Ascending aorta (tissue), 2 donors: ENCODE data around the gene LGALS7. TPM values are rescaled to one million over a fixed set of nuclear protein-coding genes. Genes with fewer than 3 reads are reported as not detected.
"Not testable (repeated sequence)": the region's sequence is repeated elsewhere in the genome, so short reads cannot be mapped to it uniquely, and the experiment has no call there.

Experiments
- DNase-seq, 2 donors: peaks; one replicate each; pipeline ENCODE4 v3.0.0-alpha.2; 2019; ENCODE audit warnings: low spot score in 2 of 2
- H3K27ac ChIP-seq, 2 donors: fragments of 200-600 bp; sonication (generic); one replicate each; pipeline ENCODE4 v1.5.1; 2016 to 2017; ENCODE audit warnings: mild to moderate bottlenecking in 1 of 2
- H3K27me3 ChIP-seq: fragments of 200-600 bp; sonication (generic); one replicate; pipeline ENCODE4 v1.5.1; 2017
- H3K36me3 ChIP-seq, 2 donors: fragments of 200-600 bp; sonication (generic); one replicate each; pipeline ENCODE4 v1.5.1; 2016
- H3K4me1 ChIP-seq, 2 donors: fragments of 200-600 bp; sonication (generic); one replicate each; pipeline ENCODE4 v1.5.1; 2016 to 2017; ENCODE audit warnings: mild to moderate bottlenecking in 1 of 2
- H3K4me3 ChIP-seq, 2 donors: fragments of 200-600 bp; sonication (generic); one replicate each; pipeline ENCODE4 v1.5.1; 2016 to 2017; ENCODE audit warnings: mild to moderate bottlenecking in 1 of 2
- H3K9me3 ChIP-seq, 2 donors: fragments of 200-600 bp; sonication (generic); one replicate each; pipeline ENCODE4 v1.5.1; 2016
- intact Hi-C: fragments of 100-400 bp; cut with DNase I; formaldehyde crosslinking; loops from one replicate; pipeline ENCODE4 v1.15.1; 2023
- total RNA-seq: library from RNA; depleted of rRNA; stranded (reverse); fragments of >200 nt; gene quantifications from one replicate; pipeline ENCODE4 v1.1.0, GENCODE V29; 2016
- TF ChIP-seq, protein P1 (sequence below), 3 experiments: fragments of 200-600 bp in 2 of 3; fragments of 450-650 bp in 1 of 3; sonication (generic) in 2 of 3; IDR thresholded peaks; one replicate each; pipeline ENCODE4 v1.5.1; 2016 to 2019; ENCODE audit warnings: antibody characterized with exemption in 3 of 3, mild to moderate bottlenecking in 1 of 3, moderate library complexity in 1 of 3

Gene LGALS7
- total RNA-seq, 1 donor from 2014 or later, result not detected

DNA sequence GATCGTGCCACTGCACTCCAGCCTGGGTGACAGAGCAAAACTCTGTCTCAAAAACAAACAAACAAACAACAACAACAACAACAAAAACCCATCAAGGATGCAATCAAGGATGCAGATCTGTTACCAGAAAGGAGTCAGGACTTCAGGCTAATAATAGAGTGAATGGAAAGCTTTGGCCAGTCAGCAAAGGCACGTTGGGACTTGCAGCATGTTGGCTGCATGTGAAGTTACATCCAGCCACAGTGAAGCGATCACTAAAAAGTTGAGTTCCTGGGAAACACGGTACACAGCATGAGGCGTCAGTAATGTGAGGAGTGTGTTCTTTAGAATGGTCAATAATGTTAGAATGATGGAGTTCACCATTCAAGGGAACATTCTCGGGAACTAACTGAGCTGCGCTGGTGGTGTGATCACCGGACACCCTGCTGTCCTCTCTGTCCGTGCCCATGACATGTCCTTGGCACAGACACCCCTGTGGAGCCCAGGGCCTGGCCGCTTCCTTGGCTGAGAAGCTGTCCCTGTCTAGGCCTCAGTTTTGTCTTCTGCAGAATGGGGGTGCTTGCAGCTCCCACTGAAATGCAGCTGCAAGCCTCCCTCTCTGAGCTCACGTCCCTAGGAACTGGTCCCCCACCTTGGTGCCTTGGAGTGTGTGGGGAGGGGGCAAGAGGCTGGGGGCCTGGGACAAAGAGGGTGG is 13.4 kb upstream of the LGALS7 start:
- no peak overlapping the region for H3K27ac ChIP-seq
- no peak overlapping the region for H3K4me3 ChIP-seq
- DNase-seq, result no peak
- H3K36me3 ChIP-seq, result no peaks in the 10 kb centered on the region
- no peaks in the 10 kb centered on the region for H3K9me3 ChIP-seq
- TF ChIP-seq, protein P1, sequence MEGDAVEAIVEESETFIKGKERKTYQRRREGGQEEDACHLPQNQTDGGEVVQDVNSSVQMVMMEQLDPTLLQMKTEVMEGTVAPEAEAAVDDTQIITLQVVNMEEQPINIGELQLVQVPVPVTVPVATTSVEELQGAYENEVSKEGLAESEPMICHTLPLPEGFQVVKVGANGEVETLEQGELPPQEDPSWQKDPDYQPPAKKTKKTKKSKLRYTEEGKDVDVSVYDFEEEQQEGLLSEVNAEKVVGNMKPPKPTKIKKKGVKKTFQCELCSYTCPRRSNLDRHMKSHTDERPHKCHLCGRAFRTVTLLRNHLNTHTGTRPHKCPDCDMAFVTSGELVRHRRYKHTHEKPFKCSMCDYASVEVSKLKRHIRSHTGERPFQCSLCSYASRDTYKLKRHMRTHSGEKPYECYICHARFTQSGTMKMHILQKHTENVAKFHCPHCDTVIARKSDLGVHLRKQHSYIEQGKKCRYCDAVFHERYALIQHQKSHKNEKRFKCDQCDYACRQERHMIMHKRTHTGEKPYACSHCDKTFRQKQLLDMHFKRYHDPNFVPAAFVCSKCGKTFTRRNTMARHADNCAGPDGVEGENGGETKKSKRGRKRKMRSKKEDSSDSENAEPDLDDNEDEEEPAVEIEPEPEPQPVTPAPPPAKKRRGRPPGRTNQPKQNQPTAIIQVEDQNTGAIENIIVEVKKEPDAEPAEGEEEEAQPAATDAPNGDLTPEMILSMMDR (IDR thresholded peaks at IDR 0.05), result no peak
- H3K4me1 ChIP-seq, result no peaks in the 10 kb centered on the region
- intact Hi-C loops, result no loop called here
- no peaks in the 10 kb centered on the region for H3K27me3 ChIP-seq

GRCh38 chr19:38786061-38786460 is 12.7 kb upstream of the LGALS7 start:
- H3K36me3 ChIP-seq, H3K9me3 ChIP-seq, DNase-seq, H3K27ac ChIP-seq, H3K4me3 ChIP-seq, intact Hi-C loops, H3K27me3 ChIP-seq, H3K4me1 ChIP-seq: not testable (repeated sequence)

DNA sequence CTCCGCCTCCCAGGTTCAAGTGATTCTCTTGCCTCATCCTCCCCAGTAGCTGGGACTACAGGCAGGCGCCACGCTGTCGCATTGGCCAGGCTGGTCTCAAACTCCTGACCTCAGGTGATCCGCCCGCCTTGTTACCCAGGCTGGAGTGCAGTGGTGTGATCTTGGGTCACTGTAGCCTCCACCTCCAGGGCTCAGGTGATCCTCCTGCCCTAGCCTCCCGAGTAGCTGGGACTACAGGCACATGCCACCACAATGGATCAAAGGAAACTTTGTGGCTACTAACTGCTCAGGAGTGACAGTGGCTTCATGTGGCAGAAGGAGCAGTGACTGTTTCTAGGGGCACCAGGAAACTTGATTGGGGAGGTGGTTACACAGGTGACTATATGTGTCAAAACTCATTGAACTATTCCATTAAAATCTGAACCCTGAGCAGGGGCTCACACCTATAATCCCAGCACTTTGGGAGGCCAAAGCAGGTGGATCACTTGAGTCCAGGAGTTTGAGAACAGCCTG is 11.9 kb upstream of the LGALS7 start:
- intact Hi-C loops, result no loop called here
- no peak for DNase-seq
- H3K27me3 ChIP-seq, result no peaks in the 10 kb centered on the region
- no peaks in the 10 kb centered on the region for H3K36me3 ChIP-seq
- H3K27ac ChIP-seq, result no peak overlapping the region
- TF ChIP-seq, protein P1 (IDR thresholded peaks at IDR 0.05), result no peak
- H3K9me3 ChIP-seq, result no peaks in the 10 kb centered on the region
- H3K4me1 ChIP-seq, result no peaks in the 10 kb centered on the region
- H3K4me3 ChIP-seq, result no peak overlapping the region

- no peak for DNase-seq
- H3K27ac ChIP-seq, result no peak overlapping the region
- no peaks in the 10 kb centered on the region for H3K9me3 ChIP-seq
Observed at GRCh38 chr19:38784224-38784623, 10.9 kb upstream of the LGALS7 start.

DNA sequence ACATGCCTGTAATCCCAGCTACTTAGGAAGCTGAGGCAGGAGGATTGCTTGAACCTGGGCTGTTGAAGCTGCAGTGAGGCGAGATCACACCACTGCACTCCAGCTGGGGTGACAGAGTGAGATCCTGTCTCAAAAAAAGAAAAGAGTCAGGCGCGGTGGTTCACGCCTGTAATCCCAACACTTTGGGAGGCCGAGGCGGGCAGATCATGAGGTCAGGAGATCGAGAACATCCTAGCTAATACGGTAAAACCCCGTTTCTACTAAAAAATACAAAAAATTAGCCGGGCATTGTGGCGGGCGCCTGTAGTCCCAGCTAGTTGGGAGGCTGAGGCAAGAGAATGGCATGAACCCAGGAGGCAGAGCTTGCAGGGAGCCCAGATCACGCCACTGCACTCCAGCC is 8.9 kb upstream of the LGALS7 start:
- H3K27ac ChIP-seq, H3K4me3 ChIP-seq, H3K27me3 ChIP-seq, intact Hi-C loops, H3K36me3 ChIP-seq, DNase-seq, H3K9me3 ChIP-seq, H3K4me1 ChIP-seq: not testable (repeated sequence)

More at GRCh38 chr19:38784224-38784623, 10.9 kb upstream of the LGALS7 start:
- intact Hi-C loops, result no loop called here
- no peaks in the 10 kb centered on the region for H3K36me3 ChIP-seq
- H3K4me3 ChIP-seq, result no peak overlapping the region
- no peaks in the 10 kb centered on the region for H3K4me1 ChIP-seq
- H3K27me3 ChIP-seq, result no peaks in the 10 kb centered on the region
- TF ChIP-seq, protein P1 (IDR thresholded peaks at IDR 0.05), result no peak

- DNase-seq, result no peak
- H3K27ac ChIP-seq, result no peak overlapping the region
- TF ChIP-seq, protein P1 (IDR thresholded peaks at IDR 0.05), result no peak
- H3K4me1 ChIP-seq, result no peaks in the 10 kb centered on the region
- H3K9me3 ChIP-seq, result no peaks in the 10 kb centered on the region
- intact Hi-C loops, result no loop called here
- no peak overlapping the region for H3K4me3 ChIP-seq
- no peaks in the 10 kb centered on the region for H3K36me3 ChIP-seq
- no peaks in the 10 kb centered on the region for H3K27me3 ChIP-seq
Observed at GRCh38 chr19:38781058-38781457, 7.7 kb upstream of the LGALS7 start.
